ENCODE data around the gene KRT75. TPM values are rescaled to one million over a fixed set of nuclear protein-coding genes. Genes with fewer than 3 reads are reported as not detected.

Gene KRT75
- total RNA-seq, 1 donor from 2014 or later = not detected

GRCh38 chr12:52382854-52383253, 51.3 kb downstream of the KRT75 start:
- no peak for DNase-seq (ENCODE audit: low spot score in 2 of 2, unreplicated experiment in 2 of 2)
- Mint-ChIP-seq H3K27me3 (ENCODE audit: low read depth) (peaks cover 15% of the 10 kb centered on the region), H3K4me1 (no peaks in the 10 kb centered on the region), H3K9me3 (no peaks in the 10 kb centered on the region), H3K27ac (no peak overlapping the region), H3K4me3 (no peak overlapping the region), H3K36me3 (no peaks in the 10 kb centered on the region)
- TF ChIP-seq CTCF (IDR thresholded peaks at IDR 0.05; ENCODE audit: unreplicated experiment) = no peak

DNA sequence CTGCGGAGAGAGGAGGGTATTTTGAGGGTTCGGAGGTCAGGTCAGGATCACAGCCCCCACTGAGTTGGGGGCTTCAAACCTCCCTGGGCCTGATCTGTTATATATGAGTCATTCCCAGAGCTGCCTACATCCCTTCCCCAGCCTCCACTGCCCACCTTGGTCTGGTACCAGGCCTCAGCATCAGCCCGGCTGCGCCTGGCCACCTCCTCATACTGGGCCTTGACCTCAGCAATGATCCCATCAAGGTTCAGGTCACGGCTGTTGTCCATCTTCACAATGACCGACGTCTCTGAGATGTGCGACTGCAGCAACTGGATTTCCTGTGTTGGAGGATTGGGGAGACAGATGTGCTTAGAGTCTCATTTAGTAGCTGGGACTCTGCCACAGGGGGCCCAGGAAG, 53.0 kb downstream of the KRT75 start:
- no peak for DNase-seq (ENCODE audit: low spot score in 2 of 2, unreplicated experiment in 2 of 2)
- Mint-ChIP-seq H3K4me3 (no peak overlapping the region), H3K4me1 (no peaks in the 10 kb centered on the region), H3K9me3 (no peaks in the 10 kb centered on the region), H3K36me3 (no peaks in the 10 kb centered on the region), H3K27ac (no peak overlapping the region), H3K27me3 (ENCODE audit: low read depth) (peaks cover 19% of the 10 kb centered on the region)
- TF ChIP-seq CTCF (IDR thresholded peaks at IDR 0.05; ENCODE audit: unreplicated experiment) = no peak

- no peak for DNase-seq (ENCODE audit: low spot score in 2 of 2, unreplicated experiment in 2 of 2)
- peaks cover 17% of the 10 kb centered on the region for H3K27me3 Mint-ChIP-seq (ENCODE audit: low read depth)
- no peaks in the 10 kb centered on the region for H3K36me3 Mint-ChIP-seq
Measured at GRCh38 chr12:52380271-52380694, 53.9 kb downstream of the KRT75 start.

DNA sequence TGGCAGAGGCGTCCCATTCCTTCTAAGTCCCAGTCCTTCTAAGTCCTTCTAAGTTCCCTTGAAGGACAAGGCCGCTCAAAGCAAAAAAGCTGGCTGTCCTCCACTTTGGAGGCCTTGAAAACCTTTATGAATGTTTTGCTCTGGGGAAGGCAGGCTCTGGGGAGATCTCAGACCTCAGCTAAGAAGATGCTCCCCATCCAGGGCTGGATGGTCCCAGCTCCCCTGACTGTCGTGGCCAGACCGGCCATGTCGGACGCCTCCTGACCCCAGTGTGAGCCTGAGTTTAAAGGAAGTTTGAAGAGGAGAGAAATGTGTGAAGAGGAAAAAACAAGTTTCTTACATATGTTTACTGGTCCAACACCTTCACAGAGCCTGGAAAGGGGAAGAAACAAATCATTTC, 54.6 kb downstream of the KRT75 start:
- H3K9me3 Mint-ChIP-seq = no peaks in the 10 kb centered on the region
- H3K4me3 Mint-ChIP-seq = no peak overlapping the region
- DNase-seq (ENCODE audit: low spot score in 2 of 2, unreplicated experiment in 2 of 2) = no peak
- H3K36me3 Mint-ChIP-seq = no peaks in the 10 kb centered on the region
- H3K4me1 Mint-ChIP-seq = no peaks in the 10 kb centered on the region
- no peak overlapping the region for H3K27ac Mint-ChIP-seq
- H3K27me3 Mint-ChIP-seq (ENCODE audit: low read depth) = peaks cover 17% of the 10 kb centered on the region
- TF ChIP-seq CTCF (IDR thresholded peaks at IDR 0.05; ENCODE audit: unreplicated experiment) = no peak

More at GRCh38 chr12:52380271-52380694, 53.9 kb downstream of the KRT75 start:
- TF ChIP-seq CTCF (IDR thresholded peaks at IDR 0.05; ENCODE audit: unreplicated experiment) = no peak
- H3K27ac Mint-ChIP-seq = no peak overlapping the region
- no peak overlapping the region for H3K4me3 Mint-ChIP-seq
- no peaks in the 10 kb centered on the region for H3K9me3 Mint-ChIP-seq
- H3K4me1 Mint-ChIP-seq = no peaks in the 10 kb centered on the region

DNA sequence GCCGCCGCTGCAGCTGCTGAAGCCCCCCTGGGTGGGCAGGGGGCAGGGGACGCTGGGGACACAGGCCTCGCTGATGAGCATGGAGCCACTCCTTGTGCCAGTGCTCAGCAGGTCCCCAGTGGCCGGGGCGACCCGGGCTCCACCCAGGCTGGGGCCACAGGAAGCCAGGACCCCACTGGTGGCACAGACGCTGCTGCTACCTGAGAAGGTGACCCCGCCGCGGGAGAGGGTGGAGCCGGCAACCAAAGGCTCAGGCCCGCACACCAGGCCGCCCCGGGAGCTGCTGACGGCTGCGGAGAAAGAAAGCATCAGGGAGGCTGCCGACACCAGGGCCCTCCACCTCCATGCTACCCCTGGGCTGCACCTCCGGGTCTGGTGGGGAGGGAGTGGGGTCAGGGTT, 56.1 kb downstream of the KRT75 start:
- DNase-seq (ENCODE audit: low spot score in 2 of 2, unreplicated experiment in 2 of 2) = no peak
- Mint-ChIP-seq H3K27me3 (ENCODE audit: low read depth) (peaks cover 16% of the 10 kb centered on the region), H3K4me3 (no peak overlapping the region), H3K9me3 (peaks cover 7% of the 10 kb centered on the region), H3K36me3 (no peaks in the 10 kb centered on the region), H3K4me1 (no peaks in the 10 kb centered on the region), H3K27ac (no peak overlapping the region)
- TF ChIP-seq CTCF (IDR thresholded peaks at IDR 0.05; ENCODE audit: unreplicated experiment) = no peak

- no peak overlapping the region for H3K4me3 Mint-ChIP-seq
- no peak for TF ChIP-seq CTCF (IDR thresholded peaks at IDR 0.05; ENCODE audit: unreplicated experiment)
- no peaks in the 10 kb centered on the region for H3K36me3 Mint-ChIP-seq
- no peaks in the 10 kb centered on the region for H3K4me1 Mint-ChIP-seq
- no peak for DNase-seq (ENCODE audit: low spot score in 2 of 2, unreplicated experiment in 2 of 2)
- H3K27me3 Mint-ChIP-seq (ENCODE audit: low read depth) = peaks cover 14% of the 10 kb centered on the region
- H3K27ac Mint-ChIP-seq = no peak overlapping the region
- H3K9me3 Mint-ChIP-seq = peaks cover 7% of the 10 kb centered on the region
Measured at GRCh38 chr12:52377266-52377665, 56.9 kb downstream of the KRT75 start.
